HepG2 (cell line): ENCODE results near the gene HAGHL. TPM values are rescaled to one million over a fixed set of nuclear protein-coding genes. Genes with fewer than 3 reads are reported as not detected.

ENCODE experiments used
- CSRNP1 ChIP-seq: sonication (generic); formaldehyde crosslinking; IDR thresholded peaks from 2 replicates; pipeline ENCODE4 v1.8.1; 2023; ENCODE audit warnings: mild to moderate bottlenecking, missing genetic modification reagents
- KDM5B ChIP-seq: sonication (generic); formaldehyde crosslinking; IDR thresholded peaks from 2 replicates; pipeline ENCODE4 v1.4.0; 2020; ENCODE audit warnings: missing genetic modification reagents, mild to moderate bottlenecking, borderline replicate concordance
- KLF12 ChIP-seq: sonication (generic); formaldehyde crosslinking; IDR thresholded peaks from 2 replicates; pipeline ENCODE4 v1.4.0; 2020; ENCODE audit warnings: missing genetic modification reagents, borderline replicate concordance
- MED8 ChIP-seq: sonication (generic); formaldehyde crosslinking; IDR thresholded peaks from 2 replicates; pipeline ENCODE4 v1.8.1; 2023; ENCODE audit warnings: mild to moderate bottlenecking, missing genetic modification reagents; ENCODE audit not compliant: insufficient replicate concordance
- MTA1 ChIP-seq: sonication (generic); formaldehyde crosslinking; IDR thresholded peaks from 2 replicates; pipeline ENCODE4 v1.4.0; 2020; ENCODE audit warnings: missing genetic modification reagents, mild to moderate bottlenecking, borderline replicate concordance
- NCOR1 ChIP-seq: fragments of 200-600 bp; sonication (generic); IDR thresholded peaks from 2 replicates; pipeline ENCODE4 v1.7.0; 2017; ENCODE audit warnings: antibody characterized with exemption, low read length, borderline replicate concordance
- SATB2 ChIP-seq: sonication (generic); formaldehyde crosslinking; IDR thresholded peaks from 2 replicates; pipeline ENCODE4 v1.5.0; 2020; ENCODE audit warnings: missing genetic modification reagents
- XRCC5 ChIP-seq: fragments of 200-400 bp; formaldehyde crosslinking; optimal IDR thresholded peaks from 2 replicates; pipeline ENCODE3; 2017; ENCODE audit warnings: mild to moderate bottlenecking, low read length
- ZKSCAN5 ChIP-seq: sonication (generic); formaldehyde crosslinking; IDR thresholded peaks from 2 replicates; pipeline ENCODE4 v1.5.1; 2020; ENCODE audit warnings: mild to moderate bottlenecking, missing genetic modification reagents
- ZNF264 ChIP-seq: sonication (generic); formaldehyde crosslinking; IDR thresholded peaks from 2 replicates; pipeline ENCODE4 v1.4.0; 2020; ENCODE audit warnings: missing genetic modification reagents
- ZNF33A ChIP-seq: sonication (generic); formaldehyde crosslinking; IDR thresholded peaks from 2 replicates; pipeline ENCODE4 v1.5.1; 2020; ENCODE audit warnings: missing genetic modification reagents, mild to moderate bottlenecking, moderate library complexity, borderline replicate concordance
- ZNF589 ChIP-seq: sonication (generic); formaldehyde crosslinking; conservative IDR thresholded peaks from 2 replicates; pipeline ENCODE4 v1.8.0; 2022; ENCODE audit warnings: mild to moderate bottlenecking, moderate library complexity, missing genetic modification reagents
- ZNF615 ChIP-seq: sonication (generic); formaldehyde crosslinking; IDR thresholded peaks from 2 replicates; pipeline ENCODE4 v1.5.0; 2020; ENCODE audit warnings: mild to moderate bottlenecking, missing genetic modification reagents, borderline replicate concordance
- ZNF691 ChIP-seq: sonication (generic); formaldehyde crosslinking; IDR thresholded peaks from 2 replicates; pipeline ENCODE4 v1.4.0; 2020; ENCODE audit warnings: missing genetic modification reagents, low read depth, mild to moderate bottlenecking, borderline replicate concordance
- polyA plus RNA-seq, 8 experiments: library from polyadenylated mRNA; depleted of rRNA in 3 of 8; stranded (reverse) in 7 of 8; unstranded in 1 of 8; fragments of >200 nt; fragmentation: Illumina TruSeq in 4 of 8; extraction: Trizol in 4 of 8; gene quantifications; 2 replicates each; pipeline versions ENCODE4 v1.2.1 to v1.2.3, GENCODE V29; 2011 to 2016; ENCODE audit warnings: low read depth in 4 of 8, missing spikeins in 1 of 8, mixed read lengths in 1 of 8; ENCODE audit not compliant: insufficient read depth in 1 of 8
- total RNA-seq, 5 experiments: library from RNA; depleted of rRNA; stranded (reverse); fragments of >200 nt; fragmentation: Illumina TruSeq; extraction: Trizol; gene quantifications; 2 replicates each; pipeline ENCODE4 v1.2.3, GENCODE V29; 2016; ENCODE audit warnings: low read depth in 1 of 5
- TF ChIP-seq, protein P1 (sequence below): sonication (generic); formaldehyde crosslinking; IDR thresholded peaks from 2 replicates; pipeline ENCODE4 v1.5.0; 2020; ENCODE audit warnings: mild to moderate bottlenecking, missing genetic modification reagents
- TF ChIP-seq, protein P2 (sequence below): sonication (generic); formaldehyde crosslinking; IDR thresholded peaks from 2 replicates; pipeline ENCODE4 v1.4.0; 2020; ENCODE audit warnings: mild to moderate bottlenecking, missing genetic modification reagents
- TF ChIP-seq, protein P3 (sequence below): sonication (generic); formaldehyde crosslinking; IDR thresholded peaks from 2 replicates; pipeline ENCODE4 v1.5.1; 2020; ENCODE audit warnings: missing genetic modification reagents, mild to moderate bottlenecking, borderline replicate concordance
- TF ChIP-seq, protein P4 (sequence below): sonication (generic); formaldehyde crosslinking; IDR thresholded peaks from 2 replicates; pipeline ENCODE4 v1.4.0; 2020; ENCODE audit warnings: missing genetic modification reagents

HAGHL gene
- total and polyA plus RNA-seq, 2 of the 13 experiments (the other 11 are each of a cell fraction or from before 2014, with no cell fraction given): 3.4 to 8.4 TPM

DNA sequence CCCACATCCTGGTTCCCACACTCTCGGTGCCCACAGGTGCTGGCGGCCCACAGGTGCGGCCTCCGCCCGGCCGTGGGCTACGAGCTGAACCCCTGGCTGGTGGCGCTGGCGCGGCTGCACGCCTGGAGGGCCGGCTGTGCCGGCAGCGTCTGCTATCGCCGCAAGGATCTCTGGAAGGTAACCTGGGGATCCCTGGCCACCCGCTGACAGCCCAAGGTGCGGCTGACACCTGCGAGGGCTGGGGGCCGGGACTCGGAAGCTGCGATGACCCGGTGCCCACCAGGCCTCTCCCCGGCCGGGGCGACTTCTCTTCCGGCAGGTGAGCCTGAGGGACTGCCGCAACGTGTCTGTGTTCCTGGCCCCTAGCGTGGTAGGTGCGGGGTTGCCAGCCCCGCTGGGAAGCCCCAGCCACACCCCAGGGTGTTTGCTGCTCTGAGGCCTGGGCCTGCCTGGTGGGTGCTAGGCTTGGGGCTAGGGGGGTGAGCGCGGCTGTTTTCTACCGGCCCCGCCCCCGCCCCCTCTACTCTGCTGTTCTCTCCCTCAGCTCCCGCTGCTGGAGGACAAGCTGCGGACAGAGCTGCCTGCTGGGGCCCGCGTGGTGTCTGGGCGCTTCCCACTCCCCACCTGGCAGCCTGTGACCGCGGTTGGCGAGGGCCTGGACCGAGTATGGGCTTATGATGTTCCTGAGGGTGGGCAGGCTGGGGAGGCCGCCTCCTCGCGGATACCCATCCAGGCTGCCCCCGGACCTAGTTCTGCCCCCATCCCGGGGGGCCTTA lies 5.0 kb upstream of the HAGHL start (continued):
- TF ChIP-seq CSRNP1 (CRISPR knock-in tag) (0 out of 2 replicates have a peak, but pooled peaks have one; percentile 17), MTA1 (CRISPR knock-in tag) (peak; percentile 4; the same call in 1 of the 2 replicates), ZNF33A (CRISPR knock-in tag) (no peak), ZNF691 (CRISPR knock-in tag) (no peak), NCOR1 (no peak), SATB2 (no peak), ZNF264 (CRISPR knock-in tag) (no peak), MED8 (peak; percentile 3), XRCC5 (no peak), ZNF615 (CRISPR knock-in tag) (no peak), ZKSCAN5 (CRISPR knock-in tag) (no peak), ZNF589 (CRISPR knock-in tag) (0 out of 2 replicates have a peak, but pooled peaks have one; percentile 0), KDM5B (CRISPR knock-in tag) (0 out of 2 replicates have a peak, but pooled peaks have one; percentile 10), KLF12 (no peak)
- TF ChIP-seq, protein P1, sequence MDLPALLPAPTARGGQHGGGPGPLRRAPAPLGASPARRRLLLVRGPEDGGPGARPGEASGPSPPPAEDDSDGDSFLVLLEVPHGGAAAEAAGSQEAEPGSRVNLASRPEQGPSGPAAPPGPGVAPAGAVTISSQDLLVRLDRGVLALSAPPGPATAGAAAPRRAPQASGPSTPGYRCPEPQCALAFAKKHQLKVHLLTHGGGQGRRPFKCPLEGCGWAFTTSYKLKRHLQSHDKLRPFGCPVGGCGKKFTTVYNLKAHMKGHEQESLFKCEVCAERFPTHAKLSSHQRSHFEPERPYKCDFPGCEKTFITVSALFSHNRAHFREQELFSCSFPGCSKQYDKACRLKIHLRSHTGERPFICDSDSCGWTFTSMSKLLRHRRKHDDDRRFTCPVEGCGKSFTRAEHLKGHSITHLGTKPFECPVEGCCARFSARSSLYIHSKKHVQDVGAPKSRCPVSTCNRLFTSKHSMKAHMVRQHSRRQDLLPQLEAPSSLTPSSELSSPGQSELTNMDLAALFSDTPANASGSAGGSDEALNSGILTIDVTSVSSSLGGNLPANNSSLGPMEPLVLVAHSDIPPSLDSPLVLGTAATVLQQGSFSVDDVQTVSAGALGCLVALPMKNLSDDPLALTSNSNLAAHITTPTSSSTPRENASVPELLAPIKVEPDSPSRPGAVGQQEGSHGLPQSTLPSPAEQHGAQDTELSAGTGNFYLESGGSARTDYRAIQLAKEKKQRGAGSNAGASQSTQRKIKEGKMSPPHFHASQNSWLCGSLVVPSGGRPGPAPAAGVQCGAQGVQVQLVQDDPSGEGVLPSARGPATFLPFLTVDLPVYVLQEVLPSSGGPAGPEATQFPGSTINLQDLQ (CRISPR knock-in tag): no peak
- TF ChIP-seq, protein P2, sequence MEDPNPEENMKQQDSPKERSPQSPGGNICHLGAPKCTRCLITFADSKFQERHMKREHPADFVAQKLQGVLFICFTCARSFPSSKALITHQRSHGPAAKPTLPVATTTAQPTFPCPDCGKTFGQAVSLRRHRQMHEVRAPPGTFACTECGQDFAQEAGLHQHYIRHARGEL (CRISPR knock-in tag): 0 out of 2 replicates have a peak, but pooled peaks have one; percentile 6
- TF ChIP-seq, protein P3, sequence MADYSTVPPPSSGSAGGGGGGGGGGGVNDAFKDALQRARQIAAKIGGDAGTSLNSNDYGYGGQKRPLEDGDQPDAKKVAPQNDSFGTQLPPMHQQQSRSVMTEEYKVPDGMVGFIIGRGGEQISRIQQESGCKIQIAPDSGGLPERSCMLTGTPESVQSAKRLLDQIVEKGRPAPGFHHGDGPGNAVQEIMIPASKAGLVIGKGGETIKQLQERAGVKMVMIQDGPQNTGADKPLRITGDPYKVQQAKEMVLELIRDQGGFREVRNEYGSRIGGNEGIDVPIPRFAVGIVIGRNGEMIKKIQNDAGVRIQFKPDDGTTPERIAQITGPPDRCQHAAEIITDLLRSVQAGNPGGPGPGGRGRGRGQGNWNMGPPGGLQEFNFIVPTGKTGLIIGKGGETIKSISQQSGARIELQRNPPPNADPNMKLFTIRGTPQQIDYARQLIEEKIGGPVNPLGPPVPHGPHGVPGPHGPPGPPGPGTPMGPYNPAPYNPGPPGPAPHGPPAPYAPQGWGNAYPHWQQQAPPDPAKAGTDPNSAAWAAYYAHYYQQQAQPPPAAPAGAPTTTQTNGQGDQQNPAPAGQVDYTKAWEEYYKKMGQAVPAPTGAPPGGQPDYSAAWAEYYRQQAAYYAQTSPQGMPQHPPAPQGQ (CRISPR knock-in tag): no peak
- TF ChIP-seq, protein P4, sequence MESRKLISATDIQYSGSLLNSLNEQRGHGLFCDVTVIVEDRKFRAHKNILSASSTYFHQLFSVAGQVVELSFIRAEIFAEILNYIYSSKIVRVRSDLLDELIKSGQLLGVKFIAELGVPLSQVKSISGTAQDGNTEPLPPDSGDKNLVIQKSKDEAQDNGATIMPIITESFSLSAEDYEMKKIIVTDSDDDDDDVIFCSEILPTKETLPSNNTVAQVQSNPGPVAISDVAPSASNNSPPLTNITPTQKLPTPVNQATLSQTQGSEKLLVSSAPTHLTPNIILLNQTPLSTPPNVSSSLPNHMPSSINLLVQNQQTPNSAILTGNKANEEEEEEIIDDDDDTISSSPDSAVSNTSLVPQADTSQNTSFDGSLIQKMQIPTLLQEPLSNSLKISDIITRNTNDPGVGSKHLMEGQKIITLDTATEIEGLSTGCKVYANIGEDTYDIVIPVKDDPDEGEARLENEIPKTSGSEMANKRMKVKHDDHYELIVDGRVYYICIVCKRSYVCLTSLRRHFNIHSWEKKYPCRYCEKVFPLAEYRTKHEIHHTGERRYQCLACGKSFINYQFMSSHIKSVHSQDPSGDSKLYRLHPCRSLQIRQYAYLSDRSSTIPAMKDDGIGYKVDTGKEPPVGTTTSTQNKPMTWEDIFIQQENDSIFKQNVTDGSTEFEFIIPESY (CRISPR knock-in tag): peak; percentile 6; the same call in 1 of the 2 replicates
